ENCODE results near the gene FAM83C.

DNA sequence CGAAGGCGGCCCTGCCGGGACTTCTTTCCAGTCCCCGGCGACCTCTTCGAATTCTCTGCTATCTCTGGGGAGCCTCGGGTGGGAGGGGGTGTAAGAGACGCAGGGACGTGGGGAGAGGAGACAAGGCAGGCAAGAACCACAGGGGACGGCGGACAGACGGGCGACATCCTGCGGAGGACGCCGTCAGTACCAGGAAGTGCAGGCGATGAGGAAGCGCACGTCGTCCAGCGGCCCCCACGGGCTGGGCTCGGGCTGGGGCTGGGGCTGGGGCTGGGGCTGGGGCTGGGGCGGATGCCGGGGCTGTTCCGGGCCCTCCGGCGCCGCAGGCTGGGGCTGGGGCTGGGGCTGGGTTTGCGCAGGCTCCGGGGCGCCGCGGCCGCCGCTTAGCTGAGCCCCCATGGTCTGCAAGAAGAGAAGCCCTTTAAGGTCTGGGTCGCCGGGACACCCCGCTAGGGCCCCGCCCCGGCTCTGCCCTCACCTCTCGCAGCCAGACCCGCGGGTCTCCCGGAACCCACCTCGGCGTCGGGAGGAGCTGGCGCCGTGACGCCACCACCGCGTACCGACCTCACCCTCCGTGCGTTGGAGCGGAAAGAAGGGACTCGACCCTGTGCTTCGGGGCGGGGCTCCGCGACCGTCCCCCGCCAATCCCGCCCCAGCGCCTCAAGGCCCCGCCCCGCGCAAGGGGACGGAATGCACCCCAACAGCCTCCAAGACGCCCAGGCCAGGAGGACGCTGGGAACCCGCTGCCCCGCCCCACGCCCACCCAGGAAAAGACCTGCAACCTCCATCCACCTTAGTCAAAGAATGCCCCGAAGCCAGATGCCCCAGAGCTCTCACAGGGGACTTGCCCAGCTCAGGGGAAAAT lies 14.5 kb downstream of the FAM83C start, which contains the start of gene MMP24OS:
- TF ChIP-seq, protein P1, sequence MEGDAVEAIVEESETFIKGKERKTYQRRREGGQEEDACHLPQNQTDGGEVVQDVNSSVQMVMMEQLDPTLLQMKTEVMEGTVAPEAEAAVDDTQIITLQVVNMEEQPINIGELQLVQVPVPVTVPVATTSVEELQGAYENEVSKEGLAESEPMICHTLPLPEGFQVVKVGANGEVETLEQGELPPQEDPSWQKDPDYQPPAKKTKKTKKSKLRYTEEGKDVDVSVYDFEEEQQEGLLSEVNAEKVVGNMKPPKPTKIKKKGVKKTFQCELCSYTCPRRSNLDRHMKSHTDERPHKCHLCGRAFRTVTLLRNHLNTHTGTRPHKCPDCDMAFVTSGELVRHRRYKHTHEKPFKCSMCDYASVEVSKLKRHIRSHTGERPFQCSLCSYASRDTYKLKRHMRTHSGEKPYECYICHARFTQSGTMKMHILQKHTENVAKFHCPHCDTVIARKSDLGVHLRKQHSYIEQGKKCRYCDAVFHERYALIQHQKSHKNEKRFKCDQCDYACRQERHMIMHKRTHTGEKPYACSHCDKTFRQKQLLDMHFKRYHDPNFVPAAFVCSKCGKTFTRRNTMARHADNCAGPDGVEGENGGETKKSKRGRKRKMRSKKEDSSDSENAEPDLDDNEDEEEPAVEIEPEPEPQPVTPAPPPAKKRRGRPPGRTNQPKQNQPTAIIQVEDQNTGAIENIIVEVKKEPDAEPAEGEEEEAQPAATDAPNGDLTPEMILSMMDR (IDR thresholded peaks at IDR 0.05; ENCODE audit: low read depth, low read length): peak; percentile 40
- no peak for TF ChIP-seq EZH2phosphoT487 (IDR thresholded peaks at IDR 0.05; ENCODE audit: low read depth)

All from OCI-LY3 (cell line).